Non-pigmented ciliary epithelial cell (primary cell): ENCODE data around the gene TRIM25.

Experiments
- DNase-seq: peaks from one replicate; pipeline ENCODE4 v3.0.0-alpha.2; 2010; ENCODE audit warnings: low read depth

The TRIM25 gene

GRCh38 chr17:56926704-56927103 is 12.9 kb upstream of the TRIM25 start:
- no peak for DNase-seq

- DNase-seq: no peak
Observed at GRCh38 chr17:56926270-56926669, 12.4 kb upstream of the TRIM25 start.

- DNase-seq: no peak
Observed at GRCh38 chr17:56925088-56925487, 11.2 kb upstream of the TRIM25 start.

- DNase-seq: no peak
Observed at GRCh38 chr17:56919717-56920116, 5.9 kb upstream of the TRIM25 start.

- DNase-seq: no peak
Observed at GRCh38 chr17:56918916-56919315, 5.1 kb upstream of the TRIM25 start.

- DNase-seq: no peak
Observed at GRCh38 chr17:56917559-56918296, 3.9 kb upstream of the TRIM25 start.

GRCh38 chr17:56914581-56915273 is 878 bp upstream of the TRIM25 start:
- no peak for DNase-seq

- no peak for DNase-seq
Observed at GRCh38 chr17:56913353-56913866, 439 bp downstream of the TRIM25 start.

- no peak for DNase-seq
Observed at GRCh38 chr17:56913000-56913311, 893 bp downstream of the TRIM25 start.

- DNase-seq: no peak
Observed at GRCh38 chr17:56912105-56912999, 1.5 kb downstream of the TRIM25 start.

GRCh38 chr17:56910509-56911235 is 3.2 kb downstream of the TRIM25 start:
- no peak for DNase-seq

- no peak for DNase-seq
Observed at GRCh38 chr17:56909742-56910508, 3.9 kb downstream of the TRIM25 start.

GRCh38 chr17:56908001-56908542 is 5.8 kb downstream of the TRIM25 start:
- no peak for DNase-seq

GRCh38 chr17:56903560-56903959 is 10.3 kb downstream of the TRIM25 start:
- no peak for DNase-seq

GRCh38 chr17:56902348-56902747 is 11.5 kb downstream of the TRIM25 start:
- DNase-seq: no peak

- DNase-seq: no peak
Observed at GRCh38 chr17:56899403-56899802, 14.4 kb downstream of the TRIM25 start.

- no peak for DNase-seq
Observed at GRCh38 chr17:56898874-56899273, 15.0 kb downstream of the TRIM25 start.

GRCh38 chr17:56897646-56898424 is 16.0 kb downstream of the TRIM25 start:
- DNase-seq: no peak

- no peak for DNase-seq
Observed at GRCh38 chr17:56896968-56897359, 16.9 kb downstream of the TRIM25 start.
